ENCODE measurements around the gene RNF135. TPM values are rescaled to one million over a fixed set of nuclear protein-coding genes. Genes with fewer than 3 reads are reported as not detected.

The RNF135 gene
- total and polyA plus RNA-seq, 2 of the 4 experiments (the other 2 are of a cell fraction): 5.9 to 9.0 TPM

- no peaks in the 10 kb centered on the region for H3K9me3 ChIP-seq (ENCODE audit: control insufficient read depth, insufficient read depth, low read length)
- no peak overlapping the region for H2BK20ac ChIP-seq (ENCODE audit: low read depth, low read length)
- H2BK120ac ChIP-seq (ENCODE audit: low read depth, low read length): no peak overlapping the region
- ChIA-PET POLR2A (ENCODE audit: unreplicated experiment) (no interaction called here), CTCF (interaction anchor here (0.7 kb wide), 1 partner anchor 65 kb away, joined by 3 read pairs; no protein-coding TSS in a partner anchor)
- intact Hi-C loops (cut with micrococcal nuclease) (no loop called here), in situ Hi-C loops (cut with MboI; ENCODE audit: low sequenced_read_pairs) (no loop called here), dilution Hi-C loops (cut with HindIII; ENCODE audit: low sequenced_read_pairs, unreplicated experiment) (no loop called here)
- no peak overlapping the region for H3K4ac ChIP-seq (ENCODE audit: low read depth, low read length)
- DNase-seq: no peak
- H3K14ac ChIP-seq (replicated peaks; ENCODE audit: low read depth, low read length): no peak overlapping the region
- TF ChIP-seq MAFK (IDR thresholded peaks at IDR 0.05; ENCODE audit: low read depth, low read length) (no peak), NFE2L2 (IDR thresholded peaks at IDR 0.05; ENCODE audit: low read depth, low read length) (no peak), FOS (IDR thresholded peaks at IDR 0.05; ENCODE audit: low read depth, low read length) (no peak), POLR2A (IDR thresholded peaks at IDR 0.05; ENCODE audit: low read depth, low read length) (no peak), MXI1 (IDR thresholded peaks at IDR 0.05; ENCODE audit: borderline replicate concordance, low read depth, low read length) (no peak), CEBPB (IDR thresholded peaks at IDR 0.05; ENCODE audit: low read depth, low read length) (no peak), CTCF (conservative IDR thresholded peaks at IDR 0.05; ENCODE audit: low read depth, low read length) (no peak)
- no peak overlapping the region for H2AK5ac ChIP-seq (ENCODE audit: low read depth, low read length)
- H2AK9ac ChIP-seq (replicated peaks; ENCODE audit: low read depth, low read length, poor library complexity): no peak overlapping the region
- no peak overlapping the region for H3K23ac ChIP-seq (ENCODE audit: low read depth, low read length)
- H3K4me3 ChIP-seq (ENCODE audit: insufficient read depth, low read depth, low read length): no peak overlapping the region
- H3K9ac ChIP-seq (ENCODE audit: low read depth, low read length): no peak overlapping the region
- no peak overlapping the region for H3K18ac ChIP-seq (ENCODE audit: low read depth, low read length)
- H3K27me3 ChIP-seq (ENCODE audit: control insufficient read depth, insufficient read depth, low read length): peaks cover 7% of the 10 kb centered on the region; the same call in 1 of the 2 replicates
- WGBS, 2 experiments (ENCODE audit: extremely low coverage in 2 of 2, insufficient read length in 1 of 2): no CpG with 5 or more reads among the region's 5 CpGs
- H4K8ac ChIP-seq (ENCODE audit: low read depth in 2 of 2, low read length in 2 of 2): no peak overlapping the region
- BruUV-seq (replicated peaks): no TSS peak
- H2BK15ac ChIP-seq (ENCODE audit: low read depth, low read length): no peak overlapping the region
- H3K27ac ChIP-seq (ENCODE audit: insufficient read depth, low read length): no peak overlapping the region
- H3K4me2 ChIP-seq (ENCODE audit: low read depth, low read length): no peak overlapping the region
- no peaks in the 10 kb centered on the region for H4K20me1 ChIP-seq (ENCODE audit: insufficient read depth, low read length)
- H3K79me1 ChIP-seq (ENCODE audit: low read depth in 1 of 2, low read length in 2 of 2): no peaks in the 10 kb centered on the region
- no peak overlapping the region for H2AFZ ChIP-seq (replicated peaks; ENCODE audit: low read length, poor library complexity)
- no peak overlapping the region for H4K91ac ChIP-seq (ENCODE audit: insufficient read depth, low read depth, low read length)
- H3K4me1 ChIP-seq (ENCODE audit: control insufficient read depth, insufficient read depth, low read length): no peaks in the 10 kb centered on the region
- no peak overlapping the region for H4K5ac ChIP-seq (ENCODE audit: low read depth, low read length)
- H3K36me3 ChIP-seq (ENCODE audit: control insufficient read depth, insufficient read depth, low read length): no peaks in the 10 kb centered on the region
- no peak for ATAC-seq (ENCODE audit: low read depth)
- H3K56ac ChIP-seq (ENCODE audit: extremely low read depth, insufficient read depth, low read length): no peak overlapping the region
- H3K9me1 ChIP-seq (ENCODE audit: insufficient read depth, low read length): no peaks in the 10 kb centered on the region; the same call in 1 of the 2 replicates
- no peak overlapping the region for H2BK5ac ChIP-seq (ENCODE audit: low read depth, low read length, poor library complexity, severe bottlenecking)
Measured at GRCh38 chr17:30927756-30928155, 43.1 kb upstream of the RNF135 start.

All from IMR-90 (cell line).